Endothelial cell of umbilical vein (primary cell): ENCODE data around the gene PHLPP1. TPM values are rescaled to one million over a fixed set of nuclear protein-coding genes. Genes with fewer than 3 reads are reported as not detected.

ENCODE experiments used
- BruUV-seq: library from RNA; stranded (reverse); fragments of 400-500 nt; replicated peaks from 2 replicates; lab custom pipeline; 2021; lab: Mats Ljungman, UMichigan
- CTCF ChIA-PET: fragments of 300-600, 350-600 bp; sonication (Branson Sonifier 250); formaldehyde crosslinking; loops from one replicate; lab custom pipeline; 2021; ENCODE audit warnings: antibody characterized with exemption, inconsistent platforms; lab: Charles Lee
- POLR2A ChIA-PET: fragments of 300-600, 350-600 bp; sonication (Branson Sonifier 250); formaldehyde crosslinking; loops from one replicate; lab custom pipeline; 2021; ENCODE audit warnings: antibody characterized with exemption, inconsistent platforms; lab: Charles Lee
- DNase-seq: peaks from one replicate; pipeline ENCODE4 v3.0.0-alpha.2; 2011; ENCODE audit warnings: low read depth, low spot score
- FAIRE-seq: peaks from 2 replicates; lab custom pipeline; 2011; peaks lifted over from hg19 to GRCh38; lab: Jason Lieb, UNC
- H2AFZ ChIP-seq: 2 replicates; pipeline ENCODE4 v1.6.0; 2012; ENCODE audit warnings: low read depth, low read length, control low read depth, inconsistent platforms
- H3K27ac ChIP-seq: 2 replicates; pipeline ENCODE4 v1.5.1; 2011; ENCODE audit warnings: low read depth, mild to moderate bottlenecking, control low read depth, low read length, moderate library complexity; ENCODE audit not compliant: insufficient read depth
- H3K27me3 ChIP-seq, 2 experiments: 2 replicates each; pipeline versions ENCODE4 v1.6.0 to v1.6.1; 2011; ENCODE audit warnings: low read length in 2 of 2, mixed read lengths in 1 of 2; ENCODE audit not compliant: control insufficient read depth in 2 of 2, insufficient read depth in 2 of 2
- H3K36me3 ChIP-seq, 2 experiments: 2 replicates in 1 of 2; 3 replicates in 1 of 2; pipeline ENCODE4 v1.5.1; 2011; ENCODE audit warnings: low read length in 2 of 2, mild to moderate bottlenecking in 1 of 2, moderate library complexity in 1 of 2; ENCODE audit not compliant: control insufficient read depth in 2 of 2, insufficient read depth in 2 of 2; ENCODE audit errors: extremely low read depth in 1 of 2
- H3K4me1 ChIP-seq: 3 replicates; pipeline ENCODE4 v1.5.1; 2011; ENCODE audit warnings: mild to moderate bottlenecking, low read length; ENCODE audit not compliant: control insufficient read depth, insufficient read depth; ENCODE audit errors: extremely low read depth
- H3K4me2 ChIP-seq: 2 replicates; pipeline ENCODE4 v1.6.1; 2011; ENCODE audit warnings: low read length, control low read depth, mixed read lengths; ENCODE audit not compliant: insufficient read depth
- H3K4me3 ChIP-seq, 3 experiments: fragments of 200-600 bp in 1 of 3; sonication (generic), shearing (Covaris generic) in 1 of 3; replicated peaks in 1 of 3; 2 replicates each; pipeline ENCODE4 v1.5.1; 2011 to 2016; ENCODE audit warnings: control low read depth in 3 of 3, low read length in 3 of 3, mild to moderate bottlenecking in 2 of 3, inconsistent platforms in 1 of 3, low read depth in 1 of 3, moderate library complexity in 1 of 3; ENCODE audit not compliant: insufficient read depth in 1 of 3
- H3K79me2 ChIP-seq: 2 replicates; pipeline ENCODE4 v1.6.0; 2012; ENCODE audit warnings: low read length, inconsistent platforms; ENCODE audit not compliant: control insufficient read depth, insufficient read depth
- H3K9ac ChIP-seq: replicated peaks from 2 replicates; pipeline ENCODE3; 2011; ENCODE audit warnings: low read length, control low read depth; ENCODE audit not compliant: insufficient read depth; ENCODE audit errors: extremely low read depth
- H3K9me1 ChIP-seq: replicated peaks from 3 replicates; pipeline ENCODE4 v1.6.0; 2011; ENCODE audit warnings: mild to moderate bottlenecking, low read length; ENCODE audit not compliant: control insufficient read depth, insufficient read depth; ENCODE audit errors: extremely low read depth
- H3K9me3 ChIP-seq: replicated peaks from 2 replicates; pipeline ENCODE4 v1.5.1; 2012; ENCODE audit warnings: low read length, inconsistent platforms; ENCODE audit not compliant: control insufficient read depth, insufficient read depth
- H4K20me1 ChIP-seq: replicated peaks from 2 replicates; pipeline ENCODE3; 2011; ENCODE audit warnings: mild to moderate bottlenecking, low read length; ENCODE audit not compliant: control insufficient read depth, insufficient read depth; ENCODE audit errors: extremely low read depth
- EZH2 ChIP-seq: IDR thresholded peaks from 2 replicates; pipeline ENCODE4 v1.6.1; 2012; ENCODE audit warnings: borderline replicate concordance, low read depth, mild to moderate bottlenecking, moderate library complexity, low read length, inconsistent platforms; ENCODE audit not compliant: severe bottlenecking
- FOS ChIP-seq: IDR thresholded peaks from 2 replicates; pipeline ENCODE4 v1.6.1; 2011; ENCODE audit warnings: mild to moderate bottlenecking, low read length, moderate library complexity, borderline replicate concordance; ENCODE audit not compliant: insufficient read depth
- GATA2 ChIP-seq: IDR thresholded peaks from 2 replicates; pipeline ENCODE4 v1.7.0; 2011; ENCODE audit warnings: low read depth, mild to moderate bottlenecking, moderate library complexity, mixed read lengths, low read length; ENCODE audit not compliant: insufficient read length, insufficient read depth
- JUN ChIP-seq: IDR thresholded peaks from 2 replicates; pipeline ENCODE4 v1.6.1; 2011; ENCODE audit warnings: borderline replicate concordance, low read depth; ENCODE audit not compliant: insufficient read length, insufficient read depth
- MYC ChIP-seq: IDR thresholded peaks from one replicate; pipeline ENCODE4 v1.6.1; 2011; ENCODE audit warnings: mild to moderate bottlenecking, low read depth, low read length
- POLR2A ChIP-seq: IDR thresholded peaks from 2 replicates; pipeline ENCODE4 v1.6.1; 2012; ENCODE audit warnings: low read depth, mild to moderate bottlenecking, control low read depth, low read length
- POLR2AphosphoS5 ChIP-seq: IDR thresholded peaks from 2 replicates; pipeline ENCODE4 v1.6.1; 2012; ENCODE audit warnings: low read depth, mild to moderate bottlenecking, control low read depth, low read length, moderate library complexity; ENCODE audit not compliant: insufficient read depth
- dilution Hi-C: fragments of 300-500 bp; cut with MboI; formaldehyde crosslinking; loops from one replicate; pipeline ENCODE4 v1.15.0; 2019; ENCODE audit warnings: low sequenced_read_pairs; ENCODE audit not compliant: extremely low pct_ligation_motif_present
- intact Hi-C: fragments of 100-400 bp; cut with micrococcal nuclease; formaldehyde crosslinking; loops from one replicate; pipeline ENCODE4 v1.10.0; 2022
- polyA plus RNA-seq, 4 experiments: library from polyadenylated mRNA; depleted of rRNA in 3 of 4; stranded (reverse) in 3 of 4; unstranded in 1 of 4; fragments of >200 nt; gene quantifications; 2 replicates each; pipeline versions ENCODE4 v1.2.1 to v1.2.3, GENCODE V29; 2011 to 2012; ENCODE audit warnings: missing spikeins in 1 of 4
- total RNA-seq: library from RNA; stranded (reverse); gene quantifications from 2 replicates; pipeline ENCODE4 v1.2.3, GENCODE V29; 2021
- TF ChIP-seq, protein P1 (sequence below), 2 donors: IDR thresholded peaks; 1 replicate in 1 of 2; 2 replicates in 1 of 2; pipeline ENCODE4 v1.5.1; 2011; ENCODE audit warnings: low read length in 2 of 2, mild to moderate bottlenecking in 2 of 2, moderate library complexity in 2 of 2, control low read depth in 1 of 2, inconsistent platforms in 1 of 2, low read depth in 1 of 2; ENCODE audit not compliant: insufficient read depth in 1 of 2; ENCODE audit errors: extremely low read depth in 1 of 2
- TF ChIP-seq, protein P2 (sequence below): IDR thresholded peaks from 2 replicates; pipeline ENCODE4 v1.6.1; 2011; ENCODE audit not compliant: insufficient read depth, insufficient read length

The PHLPP1 gene
- total and polyA plus RNA-seq, 2 donors (not counting 3 experiments of a cell fraction or from before 2014, with no cell fraction given) = 4.0 to 10.8 TPM

DNA sequence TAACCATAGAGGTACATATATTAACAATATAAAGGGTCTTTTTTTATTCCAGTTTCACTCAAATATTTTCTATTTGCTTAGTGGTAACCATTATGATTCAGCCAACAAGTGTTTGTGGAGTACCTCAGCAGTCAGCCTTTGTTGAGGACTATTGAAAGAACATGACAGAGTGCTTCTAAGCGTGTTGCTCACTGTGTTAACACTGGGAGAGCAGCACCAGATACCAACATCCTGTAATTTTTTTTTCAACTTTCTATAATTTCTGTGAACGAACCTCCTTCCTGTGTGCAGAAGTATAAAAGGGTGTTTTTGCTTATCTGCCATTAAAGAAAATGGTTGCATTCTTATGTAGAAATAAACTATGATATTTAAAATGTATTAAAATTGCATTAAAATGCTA lies 239.0 kb downstream of the PHLPP1 start:
- TF ChIP-seq, protein P1, sequence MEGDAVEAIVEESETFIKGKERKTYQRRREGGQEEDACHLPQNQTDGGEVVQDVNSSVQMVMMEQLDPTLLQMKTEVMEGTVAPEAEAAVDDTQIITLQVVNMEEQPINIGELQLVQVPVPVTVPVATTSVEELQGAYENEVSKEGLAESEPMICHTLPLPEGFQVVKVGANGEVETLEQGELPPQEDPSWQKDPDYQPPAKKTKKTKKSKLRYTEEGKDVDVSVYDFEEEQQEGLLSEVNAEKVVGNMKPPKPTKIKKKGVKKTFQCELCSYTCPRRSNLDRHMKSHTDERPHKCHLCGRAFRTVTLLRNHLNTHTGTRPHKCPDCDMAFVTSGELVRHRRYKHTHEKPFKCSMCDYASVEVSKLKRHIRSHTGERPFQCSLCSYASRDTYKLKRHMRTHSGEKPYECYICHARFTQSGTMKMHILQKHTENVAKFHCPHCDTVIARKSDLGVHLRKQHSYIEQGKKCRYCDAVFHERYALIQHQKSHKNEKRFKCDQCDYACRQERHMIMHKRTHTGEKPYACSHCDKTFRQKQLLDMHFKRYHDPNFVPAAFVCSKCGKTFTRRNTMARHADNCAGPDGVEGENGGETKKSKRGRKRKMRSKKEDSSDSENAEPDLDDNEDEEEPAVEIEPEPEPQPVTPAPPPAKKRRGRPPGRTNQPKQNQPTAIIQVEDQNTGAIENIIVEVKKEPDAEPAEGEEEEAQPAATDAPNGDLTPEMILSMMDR (IDR thresholded peaks at IDR 0.05; ENCODE audit: extremely low read depth in 1 of 2, insufficient read depth in 1 of 2, low read depth in 1 of 2, low read length in 2 of 2) = no peak
- TF ChIP-seq, protein P2, sequence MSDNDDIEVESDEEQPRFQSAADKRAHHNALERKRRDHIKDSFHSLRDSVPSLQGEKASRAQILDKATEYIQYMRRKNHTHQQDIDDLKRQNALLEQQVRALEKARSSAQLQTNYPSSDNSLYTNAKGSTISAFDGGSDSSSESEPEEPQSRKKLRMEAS = no peak
- TF ChIP-seq JUN (no peak), POLR2A (no peak), EZH2 (no peak), MYC (no peak), FOS (no peak), POLR2AphosphoS5 (no peak), GATA2 (no peak)
- Histone ChIP-seq H3K4me3 (no peak overlapping the region), H3K4me1 (peaks cover 5% of the 10 kb centered on the region), H3K9me1 (no peaks in the 10 kb centered on the region), H2AFZ (no peak overlapping the region), H3K9me3 (no peaks in the 10 kb centered on the region), H4K20me1 (no peaks in the 10 kb centered on the region), H3K27me3 (no peaks in the 10 kb centered on the region), H3K79me2 (no peaks in the 10 kb centered on the region), H3K4me2 (no peak overlapping the region), H3K9ac (no peak overlapping the region), H3K27ac (no peak overlapping the region), H3K36me3 (no peaks in the 10 kb centered on the region)
- no peak for FAIRE-seq
- dilution Hi-C loops (no loop called here), intact Hi-C loops (no loop called here)
- DNase-seq = no peak
- ChIA-PET POLR2A (no interaction called here), CTCF (interaction anchor here (0.8 to 2.6 kb wide), 7 partner anchors 16 to 259 kb away, joined by 3 to 14 read pairs (median 4); partner anchors contain the start of gene PHLPP1)
- BruUV-seq = no TSS peak
